Tibial nerve (tissue), 4 donors: ENCODE data around the gene FSTL4.

Experiments
- EP300 ChIP-seq, 2 donors: sonication (generic); formaldehyde crosslinking; IDR thresholded peaks; one replicate each; pipeline ENCODE4 v1.6.1; 2017; ENCODE audit warnings: antibody characterized with exemption in 2 of 2, mild to moderate bottlenecking in 1 of 2
- POLR2A ChIP-seq, 2 donors: fragments of 450-650 bp; IDR thresholded peaks; one replicate each; pipeline ENCODE4 v1.6.1; 2017; ENCODE audit warnings: antibody characterized with exemption in 2 of 2, mild to moderate bottlenecking in 2 of 2, moderate library complexity in 2 of 2
- TF ChIP-seq, protein P1 (sequence below), 5 experiments: fragments of 200-600 bp in 3 of 5; fragments of 450-650 bp in 2 of 5; sonication (generic) in 3 of 5; IDR thresholded peaks; one replicate each; pipeline ENCODE4 v1.5.1; 2016 to 2019; ENCODE audit warnings: antibody characterized with exemption in 5 of 5, mild to moderate bottlenecking in 3 of 5, moderate library complexity in 2 of 5

DNA sequence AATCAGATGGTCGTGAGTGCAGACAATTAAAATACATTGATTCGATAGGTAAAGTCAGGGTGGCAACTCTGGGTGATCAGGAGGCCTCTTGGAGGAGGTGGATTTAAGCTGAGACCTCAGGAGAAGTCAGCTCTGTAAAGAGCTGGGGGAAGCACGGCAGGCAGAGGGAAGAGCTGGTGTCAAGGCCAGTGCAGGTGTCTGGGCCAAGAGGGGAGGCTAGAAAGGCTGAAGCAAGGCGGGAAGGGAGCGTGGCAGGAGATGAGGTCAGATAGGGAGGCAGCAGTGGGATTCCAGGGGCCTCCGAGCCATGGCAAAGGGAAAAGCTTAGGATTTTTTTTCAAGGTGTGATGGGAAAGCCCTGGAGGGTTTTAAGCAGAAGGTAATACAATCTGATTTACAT, 178.7 kb downstream of the FSTL4 start:
- TF ChIP-seq, protein P1, sequence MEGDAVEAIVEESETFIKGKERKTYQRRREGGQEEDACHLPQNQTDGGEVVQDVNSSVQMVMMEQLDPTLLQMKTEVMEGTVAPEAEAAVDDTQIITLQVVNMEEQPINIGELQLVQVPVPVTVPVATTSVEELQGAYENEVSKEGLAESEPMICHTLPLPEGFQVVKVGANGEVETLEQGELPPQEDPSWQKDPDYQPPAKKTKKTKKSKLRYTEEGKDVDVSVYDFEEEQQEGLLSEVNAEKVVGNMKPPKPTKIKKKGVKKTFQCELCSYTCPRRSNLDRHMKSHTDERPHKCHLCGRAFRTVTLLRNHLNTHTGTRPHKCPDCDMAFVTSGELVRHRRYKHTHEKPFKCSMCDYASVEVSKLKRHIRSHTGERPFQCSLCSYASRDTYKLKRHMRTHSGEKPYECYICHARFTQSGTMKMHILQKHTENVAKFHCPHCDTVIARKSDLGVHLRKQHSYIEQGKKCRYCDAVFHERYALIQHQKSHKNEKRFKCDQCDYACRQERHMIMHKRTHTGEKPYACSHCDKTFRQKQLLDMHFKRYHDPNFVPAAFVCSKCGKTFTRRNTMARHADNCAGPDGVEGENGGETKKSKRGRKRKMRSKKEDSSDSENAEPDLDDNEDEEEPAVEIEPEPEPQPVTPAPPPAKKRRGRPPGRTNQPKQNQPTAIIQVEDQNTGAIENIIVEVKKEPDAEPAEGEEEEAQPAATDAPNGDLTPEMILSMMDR (IDR thresholded peaks at IDR 0.05): no peak
- TF ChIP-seq POLR2A (IDR thresholded peaks at IDR 0.05): no peak
- TF ChIP-seq EP300 (IDR thresholded peaks at IDR 0.05): no peak
